Colonic mucosa (tissue), 4 donors: ENCODE measurements around the gene VEPH1. TPM values are rescaled to one million over a fixed set of nuclear protein-coding genes. Genes with fewer than 3 reads are reported as not detected.

Experiments used
- DNase-seq: peaks from one replicate; pipeline ENCODE4 v3.0.0-alpha.2; 2020
- H3K27ac ChIP-seq: fragments of 200-600 bp; one replicate; pipeline ENCODE4 v1.8.0; 2021
- H3K27me3 ChIP-seq: fragments of 200-600 bp; one replicate; pipeline ENCODE4 v1.8.0; 2021
- H3K36me3 ChIP-seq: fragments of 200-600 bp; one replicate; pipeline ENCODE4 v1.8.0; 2021
- H3K4me1 ChIP-seq: fragments of 200-600 bp; one replicate; pipeline ENCODE4 v1.8.0; 2021; ENCODE audit warnings: mild to moderate bottlenecking
- H3K4me3 ChIP-seq: fragments of 200-600 bp; one replicate; pipeline ENCODE4 v1.8.0; 2021
- H3K9ac ChIP-seq, 2 donors: one replicate each; pipeline ENCODE4 v1.7.0; 2013; ENCODE audit warnings: control low read depth in 2 of 2, low read depth in 2 of 2, low read length in 2 of 2
- H3K9me3 ChIP-seq: fragments of 200-600 bp; one replicate; pipeline ENCODE4 v1.8.0; 2021
- CTCF ChIP-seq: fragments of 200-600 bp; IDR thresholded peaks from one replicate; pipeline ENCODE4 v1.8.0; 2022; ENCODE audit warnings: antibody characterized with exemption, mild to moderate bottlenecking
- intact Hi-C: fragments of 100-400 bp; cut with DNase I; formaldehyde crosslinking; loops from one replicate; pipeline ENCODE4 v1.14.1; 2022
- total RNA-seq, 2 donors: library from RNA; stranded (reverse); fragmentation: NEBNext Ultra II Directional in 1 of 2; extraction: Animal tissue kit (Norgen Biotek cat#: 25700) in 1 of 2; gene quantifications; one replicate each; pipeline ENCODE4 v1.2.1, GENCODE V29; 2021
- donor health status: healthy.
- donor health status: DM: no; HTN: no; CAD: no.
- donor health status: DM: no; HTN: no; CAD: no.

Gene VEPH1
- total RNA-seq, 2 donors from 2014 or later = 1.3 to 2.7 TPM

- Histone ChIP-seq H3K27me3 (no peaks in the 10 kb centered on the region), H3K4me3 (no peak overlapping the region), H3K9me3 (no peaks in the 10 kb centered on the region), H3K36me3 (no peaks in the 10 kb centered on the region), H3K9ac (no peak overlapping the region), H3K4me1 (no peaks in the 10 kb centered on the region), H3K27ac (no peak overlapping the region)
- no peak for TF ChIP-seq CTCF
- DNase-seq = peak; percentile 47
- intact Hi-C loops = no loop called here
Measured at GRCh38 chr3:157500232-157500631, 3.0 kb downstream of the VEPH1 start.

- Histone ChIP-seq H3K9ac (no peak overlapping the region), H3K4me1 (no peaks in the 10 kb centered on the region), H3K27me3 (no peaks in the 10 kb centered on the region), H3K9me3 (no peaks in the 10 kb centered on the region), H3K36me3 (no peaks in the 10 kb centered on the region), H3K27ac (no peak overlapping the region), H3K4me3 (peak overlapping the region; percentile 23)
- peak; percentile 70 for DNase-seq
- no peak for TF ChIP-seq CTCF
- intact Hi-C loops = loop anchor here (5.0 kb wide), 1 partner anchor 297 kb away; no protein-coding TSS in a partner anchor
Measured at GRCh38 chr3:157499342-157499963, 3.8 kb downstream of the VEPH1 start.

DNA sequence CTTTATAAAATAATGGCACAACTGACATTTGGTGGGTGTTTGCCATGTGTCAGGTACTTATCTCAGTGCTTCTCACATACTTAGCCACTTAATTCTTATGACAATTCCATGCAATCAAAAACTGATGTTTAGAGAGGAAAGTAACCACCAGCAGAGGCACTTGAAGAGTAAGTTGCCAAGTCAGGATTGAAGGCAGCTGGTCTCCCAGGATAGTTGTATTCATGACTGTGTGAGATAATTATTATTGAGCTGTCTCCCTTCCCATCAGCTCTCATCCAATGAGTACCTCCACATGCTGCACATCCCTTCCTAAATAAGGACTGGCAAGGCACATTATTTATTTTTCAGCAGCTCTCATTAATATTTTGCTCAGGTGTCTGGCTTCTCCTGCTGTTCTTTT is 4.8 kb downstream of the VEPH1 start:
- no peaks in the 10 kb centered on the region for H3K36me3 ChIP-seq
- no peak overlapping the region for H3K9ac ChIP-seq
- DNase-seq = no peak
- no peaks in the 10 kb centered on the region for H3K4me1 ChIP-seq
- H3K9me3 ChIP-seq = no peaks in the 10 kb centered on the region
- H3K27ac ChIP-seq = no peak overlapping the region
- intact Hi-C loops = loop anchor here (5.0 kb wide), 1 partner anchor 296 kb away; no protein-coding TSS in a partner anchor
- no peak for TF ChIP-seq CTCF
- no peak overlapping the region for H3K4me3 ChIP-seq
- no peaks in the 10 kb centered on the region for H3K27me3 ChIP-seq

DNA sequence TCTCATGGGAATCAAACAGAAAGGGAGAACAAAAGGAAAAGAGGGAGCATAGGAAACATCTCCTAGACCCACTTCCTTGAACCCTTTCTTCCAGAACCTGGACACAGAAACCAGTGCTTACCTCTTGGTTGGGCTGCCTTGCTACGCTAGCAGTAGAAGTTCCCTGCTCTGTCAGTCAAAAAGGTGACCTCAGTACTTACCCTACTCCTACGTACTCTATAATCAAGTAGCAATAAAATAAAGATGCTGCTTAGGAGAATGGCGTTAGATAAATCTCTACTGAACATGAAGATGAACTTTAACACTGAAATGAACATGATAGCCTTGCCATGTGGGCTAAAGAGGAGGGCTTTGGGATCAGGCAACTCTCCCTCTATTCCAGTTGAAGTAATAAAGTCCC is 7.4 kb downstream of the VEPH1 start:
- Histone ChIP-seq H3K4me1 (no peaks in the 10 kb centered on the region), H3K36me3 (no peaks in the 10 kb centered on the region), H3K27ac (no peak overlapping the region), H3K9ac (no peak overlapping the region), H3K4me3 (no peak overlapping the region), H3K27me3 (no peaks in the 10 kb centered on the region), H3K9me3 (no peaks in the 10 kb centered on the region)
- DNase-seq = no peak
- no peak for TF ChIP-seq CTCF
- intact Hi-C loops = loop anchor here (5.0 kb wide), 1 partner anchor 294 kb away; no protein-coding TSS in a partner anchor

DNA sequence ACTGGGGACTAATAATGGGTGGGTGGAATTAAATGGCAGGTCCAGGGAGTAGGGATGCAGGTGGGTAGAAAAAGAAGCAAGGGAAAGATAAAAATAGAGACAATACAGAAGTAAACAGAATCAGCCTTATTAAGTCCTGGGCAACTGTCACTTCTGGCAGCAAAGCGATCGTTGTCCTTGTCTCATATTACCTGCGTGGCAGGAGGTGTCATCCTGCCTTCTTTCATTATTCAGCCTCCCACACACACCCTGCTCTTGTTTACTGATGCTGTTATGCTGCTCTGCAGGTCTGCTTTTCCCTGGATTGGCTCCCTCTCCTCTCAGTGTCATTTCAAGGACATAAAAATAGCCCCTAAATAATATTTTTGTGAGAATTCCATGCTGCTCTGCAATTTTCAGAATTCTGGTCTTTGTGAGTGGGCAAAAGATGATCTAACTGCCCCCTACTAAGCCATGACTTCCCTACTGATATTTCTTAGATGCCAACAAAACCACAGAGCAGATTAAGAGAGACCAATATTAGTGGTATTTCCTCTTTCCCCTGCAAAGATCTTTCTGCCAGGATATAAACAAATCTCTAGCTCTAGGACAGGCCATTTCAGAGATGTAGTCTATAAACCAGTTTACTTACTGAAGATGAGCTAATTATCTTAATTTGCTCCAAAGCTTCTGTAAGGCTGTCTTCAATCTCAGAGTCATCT is 8.5 kb downstream of the VEPH1 start:
- Histone ChIP-seq H3K4me1 (no peaks in the 10 kb centered on the region), H3K27ac (no peak overlapping the region), H3K9me3 (no peaks in the 10 kb centered on the region), H3K9ac (no peak overlapping the region), H3K27me3 (no peaks in the 10 kb centered on the region), H3K4me3 (no peak overlapping the region), H3K36me3 (no peaks in the 10 kb centered on the region)
- no peak for DNase-seq
- no peak for TF ChIP-seq CTCF
- intact Hi-C loops = loop anchor here (5.0 kb wide), 1 partner anchor 292 kb away; no protein-coding TSS in a partner anchor
